SU-DHL-6 (cell line): Measurements from ENCODE around the gene SLC2A1.

ENCODE experiments used
- H2AFZ ChIP-seq: fragments of 200-600 bp; sonication (generic); 2 replicates; pipeline ENCODE4 v1.6.1; 2014; ENCODE audit warnings: low read depth, mild to moderate bottlenecking, moderate library complexity, mixed read lengths, antibody characterized with exemption, low read length; ENCODE audit not compliant: severe bottlenecking
- H3F3A ChIP-seq: fragments of 200-600 bp; shearing (Covaris generic); 2 replicates; pipeline ENCODE4 v1.6.0; 2016; ENCODE audit warnings: antibody characterized with exemption, mild to moderate bottlenecking; ENCODE audit not compliant: insufficient read depth
- H3K27ac ChIP-seq: fragments of 200-600 bp; sonication (generic); 2 replicates; pipeline ENCODE4 v1.5.1; 2016; ENCODE audit warnings: low read depth, mild to moderate bottlenecking, low read length, moderate library complexity, mixed read lengths
- H3K27me3 ChIP-seq: fragments of 200-600 bp; sonication (generic), shearing (Covaris generic); 2 replicates; pipeline ENCODE4 v1.6.0; 2014; ENCODE audit warnings: mild to moderate bottlenecking, low read length
- H3K36me3 ChIP-seq: fragments of 200-600 bp; sonication (generic); 2 replicates; pipeline ENCODE4 v1.6.1; 2014; ENCODE audit warnings: mild to moderate bottlenecking, low read length, mixed read lengths
- H3K4me2 ChIP-seq: fragments of 300-600, 200-600 bp; shearing (Covaris generic), sonication (generic); 2 replicates; pipeline ENCODE4 v1.6.0; 2014; ENCODE audit warnings: low read length, low read depth, mild to moderate bottlenecking; ENCODE audit not compliant: poor library complexity, severe bottlenecking
- H3K4me3 ChIP-seq: fragments of 200-600 bp; sonication (generic); 2 replicates; pipeline ENCODE4 v1.5.1; 2014; ENCODE audit warnings: antibody characterized with exemption, low read length, mild to moderate bottlenecking, mixed read lengths; ENCODE audit not compliant: insufficient read depth, poor library complexity, severe bottlenecking
- H3K79me2 ChIP-seq: fragments of 200-600 bp; sonication (generic); 2 replicates; pipeline ENCODE4 v1.6.1; 2014; ENCODE audit warnings: mild to moderate bottlenecking, low read length, moderate library complexity; ENCODE audit not compliant: insufficient read depth
- H3K9ac ChIP-seq: fragments of 200-600 bp; sonication (generic); 2 replicates; pipeline ENCODE4 v1.7.0; 2014; ENCODE audit warnings: mild to moderate bottlenecking, low read length
- H3K9me2 ChIP-seq: fragments of 200-600 bp; sonication (generic); replicated peaks from 2 replicates; pipeline ENCODE4 v1.6.1; 2014; ENCODE audit warnings: low read length; ENCODE audit not compliant: insufficient read depth
- H3K9me3 ChIP-seq: fragments of 200-600 bp; sonication (generic); 2 replicates; pipeline ENCODE4 v1.6.1; 2014; ENCODE audit warnings: low read length, mixed read lengths; ENCODE audit not compliant: insufficient read depth
- H4K20me1 ChIP-seq: fragments of 200-600 bp; sonication (generic); 2 replicates; pipeline ENCODE4 v1.6.1; 2014; ENCODE audit warnings: low read depth, mild to moderate bottlenecking, antibody characterized with exemption, low read length, moderate library complexity, mixed read lengths
- CTCF ChIP-seq: fragments of 200-600 bp; sonication (generic); IDR thresholded peaks from one replicate; pipeline ENCODE4 v1.5.1; 2017; ENCODE audit warnings: antibody characterized with exemption, mild to moderate bottlenecking, low read length, moderate library complexity; ENCODE audit not compliant: insufficient read depth, poor library complexity, severe bottlenecking
- EZH2phosphoT487 ChIP-seq: fragments of 200-600 bp; sonication (generic), shearing (Covaris generic); conservative IDR thresholded peaks from 2 replicates; pipeline ENCODE4 v1.6.1; 2018; ENCODE audit warnings: mild to moderate bottlenecking, antibody characterized with exemption, low read length, moderate library complexity, mixed read lengths

Gene SLC2A1

GRCh38 chr1:43001434-43001833 lies 42.8 kb upstream of the SLC2A1 start:
- no peaks in the 10 kb centered on the region for H3K9me2 ChIP-seq
- no peaks in the 10 kb centered on the region for H3K9me3 ChIP-seq
- H3K27ac ChIP-seq: no peak overlapping the region
- no peak overlapping the region for H3K9ac ChIP-seq
- H2AFZ ChIP-seq: no peak overlapping the region
- no peak for TF ChIP-seq EZH2phosphoT487
- no peak for TF ChIP-seq CTCF
- H3K4me3 ChIP-seq: no peak overlapping the region
- no peak overlapping the region for H3K4me2 ChIP-seq
- H4K20me1 ChIP-seq: no peaks in the 10 kb centered on the region
- H3K36me3 ChIP-seq: no peaks in the 10 kb centered on the region
- no peaks in the 10 kb centered on the region for H3F3A ChIP-seq
- no peaks in the 10 kb centered on the region for H3K27me3 ChIP-seq
- no peaks in the 10 kb centered on the region for H3K79me2 ChIP-seq

GRCh38 chr1:43000271-43000670 lies 41.6 kb upstream of the SLC2A1 start:
- Histone ChIP-seq H3K27me3 (no peaks in the 10 kb centered on the region), H4K20me1 (no peaks in the 10 kb centered on the region), H3F3A (no peaks in the 10 kb centered on the region), H2AFZ (no peak overlapping the region), H3K4me2 (no peak overlapping the region), H3K4me3 (no peak overlapping the region), H3K9ac (no peak overlapping the region), H3K9me3 (no peaks in the 10 kb centered on the region), H3K36me3 (no peaks in the 10 kb centered on the region), H3K9me2 (no peaks in the 10 kb centered on the region), H3K79me2 (no peaks in the 10 kb centered on the region), H3K27ac (no peak overlapping the region)
- TF ChIP-seq EZH2phosphoT487 (no peak), CTCF (no peak)

GRCh38 chr1:42999308-42999707 lies 40.6 kb upstream of the SLC2A1 start:
- TF ChIP-seq CTCF (no peak), EZH2phosphoT487 (no peak)
- Histone ChIP-seq H3K4me3 (no peak overlapping the region), H3F3A (no peaks in the 10 kb centered on the region), H3K9ac (no peak overlapping the region), H3K27ac (no peak overlapping the region), H3K4me2 (no peak overlapping the region), H3K36me3 (no peaks in the 10 kb centered on the region), H3K9me3 (no peaks in the 10 kb centered on the region), H3K27me3 (no peaks in the 10 kb centered on the region), H2AFZ (no peak overlapping the region), H4K20me1 (no peaks in the 10 kb centered on the region), H3K79me2 (no peaks in the 10 kb centered on the region), H3K9me2 (no peaks in the 10 kb centered on the region)
